HS-27A (cell line): ENCODE data around the gene TSPAN9.
A peak's percentile ranks its signal among the peaks of the same experiment; 100 is the strongest.

Experiments used
- DNase-seq: peaks from one replicate; pipeline ENCODE4 v3.0.0-alpha.2; 2012; ENCODE audit warnings: low read depth, missing footprints

The TSPAN9 gene

DNA sequence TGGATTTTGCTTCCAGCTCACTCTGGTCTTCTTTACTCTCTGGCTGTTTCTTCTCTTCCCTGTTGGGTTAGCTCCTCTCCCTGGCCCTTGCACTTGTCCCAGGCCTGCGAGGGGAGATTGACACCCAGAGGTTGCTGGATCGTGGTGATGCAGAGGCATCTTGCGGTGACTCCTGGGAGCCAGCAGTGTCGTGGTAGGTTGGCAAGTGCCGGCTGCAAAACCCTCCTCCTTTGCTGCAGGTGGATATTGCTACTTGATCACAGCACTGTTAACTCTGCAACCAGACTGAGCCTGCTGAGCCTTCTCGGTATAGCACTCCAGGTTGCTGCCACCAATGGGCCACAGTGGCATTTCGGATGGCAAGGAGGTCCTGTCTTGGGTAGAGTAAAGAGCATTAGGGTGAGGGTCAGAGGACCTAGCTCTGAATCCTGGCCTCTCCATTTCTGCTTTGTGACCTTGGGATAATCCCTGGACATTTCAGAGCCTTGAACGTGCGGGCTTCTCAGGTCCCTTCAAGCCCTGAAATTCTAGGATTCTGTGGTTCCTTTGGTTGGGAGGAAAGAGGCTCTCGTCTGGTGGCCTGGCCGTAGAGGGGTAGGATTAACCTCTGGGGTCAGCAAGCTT lies 87.4 kb downstream of the TSPAN9 start:
- DNase-seq, result no peak

DNA sequence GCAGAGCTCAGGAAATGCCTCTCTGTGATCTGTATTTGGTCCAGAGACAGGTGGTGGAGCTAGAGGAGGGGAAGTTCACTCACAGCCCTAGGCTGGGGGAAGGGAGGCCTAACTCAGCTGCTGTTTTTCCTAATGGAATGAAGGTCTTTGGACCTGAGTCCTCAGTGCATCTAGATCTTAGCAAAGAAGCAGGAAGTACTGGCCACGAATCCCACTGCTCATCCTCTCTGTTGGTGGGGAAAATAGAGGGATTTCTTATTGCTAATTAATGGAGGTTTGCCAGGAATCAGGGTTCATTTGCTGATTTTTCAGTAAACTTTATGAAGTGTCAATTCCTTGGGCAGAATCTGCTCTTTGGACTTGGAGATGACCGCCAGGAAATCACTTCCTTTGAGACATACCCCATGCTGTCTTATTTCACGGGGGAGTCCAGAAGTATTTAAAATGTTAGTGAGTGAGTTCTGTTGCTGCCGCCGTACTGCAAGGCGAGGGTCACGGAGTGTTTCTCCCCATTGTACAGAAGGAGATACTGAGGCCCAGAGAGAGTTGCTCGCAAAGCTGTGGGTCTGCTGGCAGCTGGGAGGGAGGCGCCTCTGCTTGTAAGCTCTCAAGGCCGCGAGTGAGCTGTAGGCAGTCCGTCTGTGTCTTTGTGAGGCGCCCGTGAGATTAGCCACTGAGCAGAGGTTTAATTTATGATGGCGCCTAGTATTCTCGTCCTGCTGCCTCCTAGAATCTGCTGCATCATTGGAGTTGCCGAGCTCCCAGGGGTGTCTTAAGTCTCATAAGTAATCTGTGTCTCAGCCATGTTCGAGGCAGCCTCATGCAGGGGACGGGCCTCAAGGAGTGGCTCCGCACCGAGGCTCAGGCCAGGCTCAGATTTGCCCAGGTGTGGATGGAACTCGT lies 88.2 kb downstream of the TSPAN9 start:
- no peak for DNase-seq

DNA sequence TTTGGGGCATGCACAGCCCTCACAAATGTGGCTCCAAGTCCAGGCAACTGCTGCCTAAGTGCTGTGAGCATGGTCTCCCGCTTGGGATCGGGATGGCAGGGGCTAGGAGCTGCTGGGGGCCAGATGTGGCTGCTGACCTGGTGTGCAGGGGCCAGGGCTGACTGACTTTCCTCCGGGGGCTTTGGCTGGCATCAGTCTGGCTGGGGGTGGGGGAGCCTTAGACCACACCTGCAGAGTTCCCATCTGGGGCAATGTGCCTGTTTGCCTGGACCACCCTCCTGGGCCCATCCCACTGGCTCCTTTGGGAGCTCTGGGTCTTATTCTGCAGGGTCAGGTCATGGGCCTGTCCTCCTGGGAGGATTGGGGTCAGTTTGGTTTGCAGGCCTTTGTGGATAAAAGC lies 90.5 kb downstream of the TSPAN9 start:
- no peak for DNase-seq

- DNase-seq, result no peak
Measured at GRCh38 chr12:3168223-3169221, 91.3 kb downstream of the TSPAN9 start.

DNA sequence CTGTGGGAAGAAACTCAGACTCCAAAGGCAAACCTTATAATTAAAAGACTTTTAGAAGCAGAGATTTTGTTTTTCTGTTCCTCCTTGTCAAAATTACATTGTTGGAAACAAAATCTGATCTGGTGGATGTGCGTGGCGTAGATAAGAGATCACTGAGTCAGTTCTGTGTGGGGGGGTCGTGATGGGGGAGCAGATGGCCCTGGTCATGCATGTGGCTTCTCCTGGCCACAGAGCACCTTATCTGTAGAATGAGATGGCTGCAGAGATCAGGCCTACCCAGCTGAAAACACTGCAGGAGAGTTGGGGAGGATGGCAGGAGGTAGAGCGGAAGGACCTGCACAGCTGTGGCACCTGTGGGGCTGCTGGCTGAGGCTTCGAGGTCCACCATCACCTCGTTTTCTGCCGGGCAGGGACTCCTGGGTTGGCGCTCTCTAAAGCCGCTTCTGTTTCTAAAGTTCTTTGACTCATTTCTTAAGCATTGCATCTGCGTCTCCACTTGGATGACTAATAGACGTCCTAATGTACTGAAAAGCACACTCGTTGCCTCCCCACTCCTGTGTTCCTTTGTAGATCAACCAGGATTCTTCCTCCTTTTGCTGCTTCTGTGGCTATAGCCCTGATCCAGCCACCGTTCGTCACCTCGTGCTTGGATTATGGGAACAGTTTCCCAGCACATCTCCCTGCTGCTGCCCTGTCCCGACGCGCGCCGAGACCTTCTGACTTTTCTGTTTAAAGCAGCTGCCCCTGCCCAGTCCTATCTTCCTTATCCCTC lies 93.4 kb downstream of the TSPAN9 start:
- DNase-seq, result peak; percentile 84

DNA sequence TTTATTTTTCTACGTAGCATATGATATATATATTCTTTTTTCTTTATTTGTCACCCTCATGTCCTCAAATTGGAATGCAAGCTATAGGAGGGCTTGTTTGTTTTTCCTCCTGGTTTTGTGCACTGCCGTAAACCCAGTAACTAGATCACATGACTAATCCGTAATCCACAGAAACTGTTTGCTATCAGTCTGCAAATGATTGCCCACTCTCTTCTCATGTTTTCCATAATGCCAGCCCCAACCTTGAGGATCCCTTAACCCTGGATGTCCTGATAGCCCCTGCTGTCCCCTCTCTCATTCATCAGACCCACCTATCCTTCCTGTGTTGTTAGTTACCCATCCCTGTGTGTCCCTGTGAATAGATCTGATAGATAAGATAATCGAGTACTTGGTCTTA lies 94.0 kb downstream of the TSPAN9 start:
- DNase-seq, result no peak

- no peak for DNase-seq
Measured at GRCh38 chr12:3172124-3173007, 95.2 kb downstream of the TSPAN9 start.

- DNase-seq, result no peak
Measured at GRCh38 chr12:3173008-3173553, 95.9 kb downstream of the TSPAN9 start.

- no peak for DNase-seq
Measured at GRCh38 chr12:3173912-3174311, 96.7 kb downstream of the TSPAN9 start.

GRCh38 chr12:3175238-3175637 lies 98.1 kb downstream of the TSPAN9 start:
- no peak for DNase-seq

DNA sequence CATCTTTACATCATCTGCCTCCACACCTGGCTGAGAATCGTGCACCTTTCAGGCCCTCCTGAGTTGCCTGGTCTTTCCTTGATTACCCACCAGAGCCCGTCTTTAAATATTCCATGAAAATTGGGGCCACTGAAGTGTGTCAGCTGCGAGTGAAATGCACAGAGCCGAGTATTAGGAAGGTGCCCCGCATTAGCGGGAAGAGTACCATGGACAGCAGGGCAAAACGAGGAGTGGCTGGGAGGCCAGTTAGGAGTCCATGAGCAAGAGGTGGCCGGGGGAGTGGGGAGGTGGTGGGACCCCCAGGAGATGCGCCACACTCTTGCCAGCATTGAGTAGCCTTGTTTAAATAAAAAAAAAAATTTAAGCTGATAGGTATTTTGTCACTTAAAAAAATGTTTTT lies 99.6 kb downstream of the TSPAN9 start:
- no peak for DNase-seq

DNA sequence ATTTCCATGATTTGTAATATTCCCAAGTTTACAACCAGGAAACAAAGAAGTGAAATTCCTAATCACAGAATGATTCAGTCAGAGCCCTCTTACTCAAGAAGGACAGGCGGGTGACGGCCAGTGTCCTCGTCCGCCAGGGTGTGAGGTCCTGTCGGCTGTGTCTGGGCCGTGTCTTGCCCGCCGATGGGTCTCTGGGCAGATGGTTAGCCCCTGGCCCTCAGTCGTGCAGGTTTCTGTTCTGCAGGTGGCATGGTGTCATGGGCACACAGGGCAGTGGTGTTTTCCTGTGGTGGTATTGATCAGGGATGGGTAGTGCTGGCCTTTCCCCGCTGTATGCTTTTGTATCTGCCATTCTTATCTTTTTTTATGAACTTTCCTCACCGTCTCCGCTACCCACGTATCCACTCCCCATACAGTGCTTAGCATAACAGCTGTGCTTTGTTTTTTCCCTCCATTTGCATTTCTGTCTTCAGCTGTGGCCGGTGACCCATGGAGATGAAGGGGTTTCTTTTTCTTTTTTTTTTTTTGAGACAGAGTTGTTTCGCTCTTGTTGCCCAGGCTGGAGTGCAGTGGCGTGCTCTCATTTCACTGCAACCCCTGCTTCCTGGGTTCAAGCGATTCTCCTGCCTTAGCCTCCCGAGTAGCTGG lies 100.7 kb downstream of the TSPAN9 start:
- DNase-seq, result no peak

DNA sequence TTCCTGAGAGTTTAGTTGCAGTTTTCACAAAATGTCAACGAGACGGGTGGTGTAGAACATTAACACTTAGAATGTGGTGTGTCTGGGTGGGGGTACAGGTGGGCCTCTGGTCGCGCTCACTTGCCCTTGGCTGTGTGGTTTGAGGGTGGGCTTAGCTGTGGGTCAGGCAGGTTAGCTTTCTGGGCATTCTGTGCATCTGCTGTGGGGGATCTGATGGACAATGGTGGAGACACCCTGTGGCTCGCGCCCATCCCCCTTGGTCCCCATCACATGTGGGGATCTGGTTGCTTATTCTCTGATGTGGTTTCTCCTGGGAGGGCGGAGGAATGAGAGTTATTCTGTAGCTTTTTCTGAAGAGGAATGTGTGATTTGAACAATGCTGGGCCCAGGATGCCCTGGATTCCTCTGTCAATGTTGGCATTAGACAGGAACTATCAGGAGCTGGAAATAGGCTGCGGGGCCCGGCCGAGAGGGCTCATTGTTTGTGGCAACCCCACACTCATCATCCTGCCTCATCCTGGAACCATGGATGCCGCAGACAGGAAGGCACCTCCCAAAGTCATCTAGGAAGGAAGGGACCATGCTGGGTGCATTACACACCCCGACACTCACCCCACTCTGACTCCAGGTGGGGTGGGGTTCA lies 101.6 kb downstream of the TSPAN9 start:
- no peak for DNase-seq

- DNase-seq, result no peak
Measured at GRCh38 chr12:3179731-3180130, 102.6 kb downstream of the TSPAN9 start.

DNA sequence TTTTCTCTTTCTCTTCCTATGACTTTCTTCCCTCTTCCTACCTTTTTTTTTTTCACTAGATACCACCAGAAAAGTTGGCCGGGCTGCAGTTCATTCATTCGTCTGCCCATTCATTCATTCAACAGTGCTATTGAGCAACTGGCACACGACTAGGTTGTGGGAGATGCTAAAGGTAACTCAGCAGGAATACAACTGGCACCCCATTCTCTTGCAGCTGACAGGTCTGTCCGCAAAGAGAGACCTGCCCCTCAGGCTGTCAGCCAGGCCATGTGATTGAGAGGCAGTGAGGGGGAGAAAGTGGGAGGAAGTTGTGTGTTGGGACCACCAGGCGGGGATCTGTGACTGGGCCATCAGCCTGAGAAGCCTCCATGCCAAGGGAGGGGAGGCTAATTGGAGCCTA lies 105.2 kb downstream of the TSPAN9 start:
- no peak for DNase-seq

DNA sequence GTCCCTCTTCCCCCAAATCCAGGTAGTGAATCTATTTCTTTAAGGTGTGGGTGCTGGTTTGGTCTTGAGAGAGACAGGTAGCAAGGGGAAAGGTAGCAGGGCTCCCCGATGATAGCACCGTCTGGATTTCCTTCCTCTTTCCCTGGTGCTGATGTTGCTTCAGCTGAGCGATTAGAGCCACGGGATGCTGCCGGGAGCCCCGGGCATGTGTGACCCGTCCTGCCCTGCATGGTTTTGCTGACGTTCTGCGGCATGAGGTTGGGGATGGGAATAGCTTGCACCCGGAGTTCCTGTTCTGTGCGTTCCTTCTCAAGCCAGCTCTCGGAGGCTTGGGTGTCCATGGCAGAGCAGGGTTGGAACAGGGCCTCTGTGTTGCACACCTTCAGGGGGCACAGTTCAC lies 107.3 kb downstream of the TSPAN9 start:
- DNase-seq, result no peak

GRCh38 chr12:3185260-3185870 lies 108.2 kb downstream of the TSPAN9 start:
- no peak for DNase-seq

GRCh38 chr12:3186546-3187215 lies 109.5 kb downstream of the TSPAN9 start:
- no peak for DNase-seq
